ENCODE data around the gene UNKL.
"Not testable (repeated sequence)": the region's sequence is repeated elsewhere in the genome, so short reads cannot be mapped to it uniquely, and the experiment has no call there.

The UNKL gene

GRCh38 chr16:1338855-1339675 is 75.4 kb downstream of the UNKL start:
- no peak for DNase-seq (ENCODE audit: low read depth in 2 of 2)

DNA sequence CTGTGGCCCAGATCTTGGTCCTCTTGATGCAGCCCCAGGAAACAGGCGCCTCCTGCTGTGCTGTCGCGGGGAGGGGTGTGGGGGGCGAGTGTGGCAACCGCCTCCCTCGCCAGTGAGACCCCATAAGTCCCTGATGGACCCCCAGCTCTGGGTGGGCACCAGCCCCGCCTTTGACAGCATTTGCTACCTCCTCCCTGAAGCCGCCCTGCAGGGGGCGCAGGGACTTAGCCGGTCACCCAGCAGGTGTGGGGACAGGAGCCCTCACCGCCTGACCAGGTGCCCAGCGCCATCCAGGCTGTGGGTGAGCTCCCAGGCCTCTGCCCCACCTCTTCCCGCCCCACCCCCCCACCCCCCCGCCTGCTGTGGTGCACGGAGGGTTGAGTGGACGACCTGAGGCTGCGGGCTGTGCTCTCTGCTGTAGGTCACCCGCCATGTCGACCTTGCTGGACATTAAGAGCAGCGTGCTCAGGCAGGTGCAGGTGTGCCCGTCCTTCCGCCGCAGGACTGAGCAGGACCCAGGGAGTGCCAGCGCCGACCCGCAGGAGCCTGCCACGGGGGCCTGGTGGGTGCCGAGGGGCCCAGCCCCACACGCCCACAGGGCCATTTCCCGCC is 76.3 kb downstream of the UNKL start:
- DNase-seq (ENCODE audit: low read depth in 2 of 2): no peak

- DNase-seq (ENCODE audit: low read depth in 2 of 2): no peak
Observed at GRCh38 chr16:1337486-1337885, 77.0 kb downstream of the UNKL start.

DNA sequence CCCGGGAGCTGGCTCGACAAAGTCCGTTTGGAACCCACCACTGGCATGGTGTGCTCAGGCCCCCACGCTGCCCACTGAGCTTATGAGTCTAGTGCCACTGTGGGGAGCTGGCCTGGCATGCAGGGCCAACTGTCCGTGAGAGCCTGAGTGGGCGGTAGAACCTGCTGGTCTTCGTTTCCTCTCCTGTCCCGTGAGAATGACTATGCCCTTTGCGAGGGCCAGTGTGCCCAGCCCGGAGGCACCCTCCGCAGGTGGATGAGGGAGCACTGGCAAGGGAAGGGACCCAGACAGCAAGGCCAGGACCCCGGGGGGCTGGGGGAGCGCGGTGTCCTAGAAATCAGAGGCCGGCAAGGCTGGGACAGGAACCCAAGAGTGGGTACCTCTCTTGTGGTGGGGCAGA is 77.9 kb downstream of the UNKL start:
- no peak for DNase-seq (ENCODE audit: low read depth in 2 of 2)

- no peak for DNase-seq (ENCODE audit: low read depth in 2 of 2)
Observed at GRCh38 chr16:1335996-1336395, 78.5 kb downstream of the UNKL start.

DNA sequence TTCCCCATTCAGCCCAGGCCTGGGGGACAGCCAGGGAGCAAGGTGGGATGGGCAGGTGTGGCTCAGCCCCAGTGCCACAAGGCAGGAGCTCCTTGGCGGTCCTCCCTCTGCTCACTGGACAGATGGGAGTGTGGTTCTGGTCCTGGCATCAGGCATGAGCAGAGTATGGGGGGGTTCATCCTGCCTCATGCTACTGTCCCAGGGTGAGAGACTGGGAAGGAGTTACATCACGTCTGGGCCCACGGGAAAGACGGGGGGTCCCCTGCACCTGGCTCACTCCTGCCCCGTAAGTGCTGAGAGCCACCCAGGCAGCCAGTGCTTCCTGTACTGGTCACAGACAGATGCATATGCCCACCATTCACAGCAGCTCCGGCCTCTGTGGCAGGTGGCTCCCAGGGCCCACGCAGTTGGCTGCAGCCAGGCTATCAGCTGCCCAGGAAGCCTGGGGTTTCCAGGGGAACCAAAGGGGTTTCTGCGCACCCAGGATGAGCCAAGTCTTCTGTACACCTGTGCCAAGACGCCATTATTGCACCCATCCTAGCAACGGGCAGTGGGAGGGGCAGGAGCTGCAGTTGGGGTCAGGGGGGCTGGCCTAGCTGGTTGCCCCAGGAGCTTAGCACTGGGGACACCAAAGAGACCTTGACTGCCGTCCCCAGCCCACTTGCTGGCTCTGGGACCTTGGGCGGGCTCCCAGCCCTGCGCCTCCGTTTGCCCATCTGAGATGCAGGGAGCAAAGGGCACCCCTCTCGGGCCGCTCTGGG is 79.1 kb downstream of the UNKL start:
- no peak for DNase-seq (ENCODE audit: low read depth in 2 of 2)

DNA sequence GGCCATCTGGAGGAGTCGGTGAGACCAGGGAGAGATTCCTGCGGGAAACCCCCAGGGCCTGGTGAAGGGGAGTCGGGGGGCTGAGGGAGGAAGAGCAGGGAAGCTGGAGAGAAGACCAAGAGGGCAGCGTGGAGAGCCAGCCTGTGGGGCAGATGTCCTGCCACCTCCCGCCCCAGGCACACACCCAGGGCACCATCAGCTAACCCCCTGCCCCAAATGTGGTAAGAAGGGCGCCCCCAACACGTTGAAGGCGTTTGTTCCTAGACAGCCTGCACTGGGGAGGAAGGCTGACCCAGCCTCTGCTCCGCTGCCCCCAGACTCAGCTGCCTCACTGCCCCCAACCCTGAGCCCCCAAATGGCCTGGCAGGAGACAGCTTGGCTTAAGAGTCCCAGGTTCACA is 79.8 kb downstream of the UNKL start:
- no peak for DNase-seq (ENCODE audit: low read depth in 2 of 2)

- DNase-seq (ENCODE audit: low read depth in 2 of 2): no peak
Observed at GRCh38 chr16:1333854-1334700, 80.4 kb downstream of the UNKL start.

DNA sequence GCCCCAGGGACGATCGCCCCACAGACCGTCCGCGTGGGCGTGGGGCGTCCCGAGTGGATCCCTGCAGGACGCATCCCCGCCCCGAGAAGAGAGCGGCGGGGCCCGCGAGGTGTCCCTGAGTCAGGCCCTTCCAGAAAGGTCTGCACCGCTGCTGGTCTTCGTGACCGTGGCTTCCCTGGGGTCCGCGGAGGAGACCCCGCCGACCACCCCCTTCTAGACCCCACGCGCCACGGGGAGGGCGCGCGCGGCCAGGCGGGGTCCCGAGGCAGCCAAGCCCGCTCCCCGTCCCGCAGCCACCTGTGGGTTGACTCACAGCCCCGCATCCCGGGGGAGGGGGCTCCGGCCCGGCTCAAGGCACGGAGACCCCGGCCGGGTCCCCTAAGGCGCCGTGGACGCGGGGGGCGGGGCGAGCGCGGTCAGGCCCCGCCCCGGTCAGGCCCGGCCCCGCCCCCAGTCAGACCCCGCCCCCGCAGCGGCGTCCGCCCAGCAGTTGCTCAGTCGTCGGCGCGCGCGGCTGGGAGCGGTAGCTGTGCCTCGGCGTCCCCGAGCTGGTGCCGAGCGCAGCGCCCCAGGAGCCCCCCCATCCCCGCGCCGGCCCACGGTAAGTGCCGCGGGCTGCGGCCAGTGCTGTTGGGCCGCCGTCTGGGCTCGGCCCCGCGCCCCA is 81.2 kb downstream of the UNKL start, which contains the start of gene BAIAP3:
Gene BAIAP3 (plus strand): TSS at position 497 of the 664 bp plus-strand sequence. CDS start 4,905 bp downstream, outside the sequence.
- no peak for DNase-seq (ENCODE audit: low read depth in 2 of 2)

DNA sequence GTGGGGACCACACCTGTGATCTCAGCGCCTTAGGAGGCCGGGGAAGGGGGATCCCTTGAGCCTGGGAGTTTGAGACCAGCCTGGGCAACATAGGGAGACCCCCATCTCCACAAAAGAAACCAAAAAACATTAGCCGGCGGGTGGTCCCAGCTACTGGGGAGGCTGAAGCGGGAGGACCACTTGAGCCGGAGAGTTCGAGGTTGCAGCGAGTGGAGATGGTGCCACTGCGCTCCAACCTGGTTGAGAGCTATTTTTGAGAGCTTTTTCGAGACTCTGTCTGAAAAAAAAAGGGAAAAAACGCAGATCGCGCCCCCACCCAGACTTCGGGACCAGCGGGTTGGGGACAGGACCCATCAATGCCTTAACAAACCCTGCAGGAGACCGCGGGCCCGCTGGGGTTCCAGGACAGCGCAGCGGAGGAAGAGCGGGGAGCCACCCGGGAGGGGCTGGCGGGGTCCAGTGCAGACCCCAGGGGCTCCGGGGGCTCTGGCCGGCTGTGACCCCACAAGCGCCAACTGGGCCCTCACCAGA is 81.8 kb downstream of the UNKL start:
- no peak for DNase-seq (ENCODE audit: low read depth in 2 of 2)

DNA sequence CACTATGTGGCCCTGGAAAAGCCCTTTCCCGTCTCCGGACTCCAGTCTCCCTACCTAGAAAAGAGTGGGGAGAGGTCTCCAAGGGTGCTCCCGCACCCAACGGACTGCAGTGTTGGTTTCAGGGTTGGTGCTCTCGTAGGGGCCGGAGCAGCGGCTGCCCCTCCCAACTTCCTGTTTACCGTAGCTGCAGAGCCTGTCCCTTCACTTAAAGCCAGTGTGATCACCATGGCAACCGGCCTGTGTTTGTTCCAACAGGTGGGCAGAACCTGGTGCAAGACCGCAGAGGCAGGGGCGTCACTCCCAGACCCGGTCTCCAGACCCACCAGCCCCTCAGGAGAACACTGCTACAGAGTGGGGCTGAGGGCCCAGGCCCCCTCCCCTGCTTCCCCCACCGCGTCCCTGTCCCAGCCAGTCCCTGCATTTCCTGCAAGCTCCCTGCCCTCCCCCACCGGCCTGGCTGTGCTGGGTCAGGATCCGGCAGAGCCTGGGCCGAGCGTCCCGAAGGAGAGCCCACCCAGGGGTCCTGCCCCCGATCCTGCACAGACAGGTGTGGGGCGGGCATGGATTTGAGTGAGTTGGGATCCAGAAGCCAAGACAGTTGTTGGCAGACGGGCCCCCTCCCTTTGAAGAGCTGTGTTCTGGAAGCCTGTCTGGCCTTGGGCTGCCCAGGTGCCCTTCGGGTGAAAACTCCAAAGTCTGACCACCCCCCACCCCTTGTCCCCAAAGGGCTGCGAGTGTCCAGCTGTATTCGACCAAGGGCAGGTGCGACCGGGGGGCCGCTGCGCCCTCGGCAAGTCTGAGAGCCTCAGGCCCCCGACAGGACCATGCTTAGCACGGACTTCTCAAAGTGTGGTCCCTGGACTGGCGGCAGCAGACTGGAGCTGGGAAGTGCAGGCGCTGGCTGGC is 82.5 kb downstream of the UNKL start:
- DNase-seq (ENCODE audit: low read depth in 2 of 2): no peak

DNA sequence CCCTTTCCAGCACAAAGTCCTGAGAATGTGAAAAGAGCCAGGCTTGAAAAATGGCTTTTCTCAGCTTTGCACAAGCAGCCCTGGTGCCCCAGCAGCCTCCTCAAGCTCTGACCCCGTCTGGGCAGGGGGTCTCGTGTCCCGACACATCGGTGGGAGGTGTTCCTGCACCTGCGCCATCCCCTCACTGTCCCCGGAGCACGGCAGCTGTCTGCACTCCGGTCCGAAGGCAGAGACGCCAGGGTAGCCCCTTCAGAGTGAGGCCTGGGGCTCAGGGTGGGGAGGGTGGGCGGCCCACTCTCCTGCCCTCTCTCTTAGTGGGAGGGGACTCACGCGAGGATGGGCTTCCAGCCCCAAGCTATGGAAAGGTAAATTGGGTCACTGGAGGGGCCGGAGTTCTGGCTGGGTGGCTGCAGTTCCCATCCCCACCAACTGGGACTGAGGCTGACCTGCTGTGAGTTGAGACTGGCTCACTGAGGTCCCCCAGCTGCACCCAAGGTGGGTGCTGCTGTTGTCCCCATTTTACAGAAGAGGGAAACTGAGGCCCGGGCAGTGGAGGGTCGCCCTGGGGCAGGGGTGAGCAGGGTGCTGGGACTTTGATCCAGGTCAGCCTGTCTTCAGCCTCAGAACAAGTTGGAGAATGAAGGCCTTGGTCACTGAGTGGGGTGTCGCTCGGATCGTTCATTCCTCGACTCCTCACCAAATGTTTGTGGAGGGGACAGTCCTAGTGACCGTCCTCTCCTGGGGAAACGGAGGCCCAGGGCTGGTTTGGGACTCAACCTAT is 83.4 kb downstream of the UNKL start:
- no peak for DNase-seq (ENCODE audit: low read depth in 2 of 2)

DNA sequence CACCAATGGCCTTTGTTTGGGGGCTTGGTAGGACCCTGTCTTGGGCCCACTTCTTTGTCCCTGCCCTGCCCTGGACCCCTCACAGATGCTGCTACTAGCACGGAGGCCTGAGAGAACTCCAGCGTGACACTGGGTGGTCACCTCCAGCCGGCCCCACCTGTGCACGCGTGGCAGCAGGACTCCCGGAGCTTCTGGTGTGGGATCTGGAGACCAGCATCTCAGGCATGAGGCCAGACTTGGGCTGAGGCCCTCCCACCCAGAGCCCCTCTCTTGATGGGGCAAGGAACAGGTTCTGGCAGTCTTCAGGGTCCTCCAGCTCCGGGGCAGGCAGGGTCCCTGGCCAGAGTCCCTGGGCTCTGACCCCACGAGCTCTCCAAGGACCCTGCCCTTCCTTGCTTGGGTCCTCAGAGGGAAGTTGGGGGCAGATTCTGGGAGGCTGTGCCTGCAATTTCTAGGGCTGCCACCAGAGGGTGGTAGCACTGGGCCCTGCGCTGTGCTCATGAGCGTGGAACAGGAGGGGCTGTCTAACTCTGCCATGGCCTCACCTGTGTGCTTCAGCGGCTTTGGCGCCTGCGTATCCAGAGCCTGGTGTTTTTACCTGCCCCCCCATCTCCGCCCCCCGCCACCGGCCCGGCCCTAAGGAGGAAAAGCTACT is 84.1 kb downstream of the UNKL start:
- DNase-seq (ENCODE audit: low read depth in 2 of 2): no peak

GRCh38 chr16:1328961-1329360 is 85.5 kb downstream of the UNKL start:
- not testable (repeated sequence) for DNase-seq (ENCODE audit: low read depth in 2 of 2)

- not testable (repeated sequence) for DNase-seq (ENCODE audit: low read depth in 2 of 2)
Observed at GRCh38 chr16:1328136-1328535, 86.4 kb downstream of the UNKL start.

DNA sequence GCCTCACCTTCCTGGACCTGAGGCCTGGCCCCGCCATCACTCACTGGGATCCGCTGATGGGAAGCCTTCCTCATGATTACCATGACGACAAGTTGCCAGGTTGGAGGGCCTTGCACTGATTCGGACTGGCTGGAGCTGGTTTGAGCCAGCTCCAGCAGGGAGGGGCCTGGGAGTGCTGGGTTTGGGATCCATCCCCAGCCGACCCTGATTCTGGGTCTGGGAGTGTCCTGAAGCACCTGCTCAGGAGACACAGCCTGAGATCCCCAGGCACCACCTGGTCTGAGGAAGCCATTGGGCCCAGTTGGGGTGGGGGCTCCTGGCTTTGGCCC is 86.9 kb downstream of the UNKL start:
- no peak for DNase-seq (ENCODE audit: low read depth in 2 of 2)

GRCh38 chr16:1326946-1327618 is 87.4 kb downstream of the UNKL start:
- DNase-seq (ENCODE audit: low read depth in 2 of 2): no peak

- no peak for DNase-seq (ENCODE audit: low read depth in 2 of 2)
Observed at GRCh38 chr16:1326391-1326790, 88.1 kb downstream of the UNKL start.

Data from activated CD8-positive, alpha-beta memory T cell treated with anti-CD3 and anti-CD28 coated beads for 4 hours (primary cell).